ENCODE results near the gene MITF.

MITF gene

DNA sequence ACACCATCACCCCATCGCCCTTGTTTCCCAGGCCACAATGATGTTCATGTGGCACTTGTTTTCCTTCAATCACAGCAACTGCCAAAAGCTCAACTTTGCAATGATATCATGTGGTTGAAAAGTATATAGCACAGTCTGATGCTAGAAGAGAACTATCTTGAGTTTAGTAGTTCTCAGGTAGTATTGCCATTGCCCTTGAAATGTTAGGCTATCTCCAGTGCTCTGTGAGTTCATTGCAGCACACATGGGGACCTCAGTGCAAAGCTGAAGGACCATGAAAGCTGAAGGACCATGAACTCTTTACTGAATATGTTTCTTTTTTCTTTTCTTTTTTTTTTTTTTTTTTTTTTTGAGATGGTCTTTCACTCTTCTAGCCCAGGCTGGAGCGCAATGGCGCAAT lies 224.4 kb downstream of the MITF start:
- H3K4me3 ChIP-seq (replicated peaks; ENCODE audit: insufficient read depth, low read length) = no peak overlapping the region
- no peak overlapping the region for H3K27ac ChIP-seq (replicated peaks)
- no peak for DNase-seq (ENCODE audit: low read depth in 1 of 2, low spot score in 1 of 2)
- TF ChIP-seq GABPA (IDR thresholded peaks at IDR 0.05; ENCODE audit: low read depth) = no peak
- TF ChIP-seq, protein P1, sequence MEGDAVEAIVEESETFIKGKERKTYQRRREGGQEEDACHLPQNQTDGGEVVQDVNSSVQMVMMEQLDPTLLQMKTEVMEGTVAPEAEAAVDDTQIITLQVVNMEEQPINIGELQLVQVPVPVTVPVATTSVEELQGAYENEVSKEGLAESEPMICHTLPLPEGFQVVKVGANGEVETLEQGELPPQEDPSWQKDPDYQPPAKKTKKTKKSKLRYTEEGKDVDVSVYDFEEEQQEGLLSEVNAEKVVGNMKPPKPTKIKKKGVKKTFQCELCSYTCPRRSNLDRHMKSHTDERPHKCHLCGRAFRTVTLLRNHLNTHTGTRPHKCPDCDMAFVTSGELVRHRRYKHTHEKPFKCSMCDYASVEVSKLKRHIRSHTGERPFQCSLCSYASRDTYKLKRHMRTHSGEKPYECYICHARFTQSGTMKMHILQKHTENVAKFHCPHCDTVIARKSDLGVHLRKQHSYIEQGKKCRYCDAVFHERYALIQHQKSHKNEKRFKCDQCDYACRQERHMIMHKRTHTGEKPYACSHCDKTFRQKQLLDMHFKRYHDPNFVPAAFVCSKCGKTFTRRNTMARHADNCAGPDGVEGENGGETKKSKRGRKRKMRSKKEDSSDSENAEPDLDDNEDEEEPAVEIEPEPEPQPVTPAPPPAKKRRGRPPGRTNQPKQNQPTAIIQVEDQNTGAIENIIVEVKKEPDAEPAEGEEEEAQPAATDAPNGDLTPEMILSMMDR (IDR thresholded peaks at IDR 0.05; ENCODE audit: insufficient read depth, low read length) = no peak
- H3K27me3 ChIP-seq (ENCODE audit: insufficient read depth, poor library complexity, severe bottlenecking) = no peaks in the 10 kb centered on the region

DNA sequence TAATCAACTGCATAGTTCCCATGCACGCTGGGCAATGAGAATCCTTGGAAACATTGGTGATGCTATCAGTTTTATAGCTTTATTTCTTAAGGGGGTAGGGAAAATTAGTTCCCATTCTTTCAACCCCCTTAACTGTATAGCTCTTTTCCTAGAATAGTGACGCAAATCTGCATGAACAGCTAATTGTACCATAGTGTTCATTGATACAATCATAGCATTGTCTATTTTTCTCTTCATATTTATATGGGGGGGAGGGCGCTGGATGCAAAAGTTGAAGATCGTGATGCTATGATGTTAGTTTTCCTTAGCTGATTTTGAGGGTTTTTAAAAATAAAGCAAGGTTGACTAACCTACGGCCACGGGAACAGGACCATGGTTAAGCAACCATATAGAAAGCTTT lies 227.9 kb downstream of the MITF start:
- H3K27me3 ChIP-seq (ENCODE audit: insufficient read depth, poor library complexity, severe bottlenecking) = no peaks in the 10 kb centered on the region
- no peak for DNase-seq (ENCODE audit: low read depth in 1 of 2, low spot score in 1 of 2)
- no peak overlapping the region for H3K4me3 ChIP-seq (replicated peaks; ENCODE audit: insufficient read depth, low read length)
- no peak for TF ChIP-seq GABPA (IDR thresholded peaks at IDR 0.05; ENCODE audit: low read depth)
- TF ChIP-seq, protein P2, sequence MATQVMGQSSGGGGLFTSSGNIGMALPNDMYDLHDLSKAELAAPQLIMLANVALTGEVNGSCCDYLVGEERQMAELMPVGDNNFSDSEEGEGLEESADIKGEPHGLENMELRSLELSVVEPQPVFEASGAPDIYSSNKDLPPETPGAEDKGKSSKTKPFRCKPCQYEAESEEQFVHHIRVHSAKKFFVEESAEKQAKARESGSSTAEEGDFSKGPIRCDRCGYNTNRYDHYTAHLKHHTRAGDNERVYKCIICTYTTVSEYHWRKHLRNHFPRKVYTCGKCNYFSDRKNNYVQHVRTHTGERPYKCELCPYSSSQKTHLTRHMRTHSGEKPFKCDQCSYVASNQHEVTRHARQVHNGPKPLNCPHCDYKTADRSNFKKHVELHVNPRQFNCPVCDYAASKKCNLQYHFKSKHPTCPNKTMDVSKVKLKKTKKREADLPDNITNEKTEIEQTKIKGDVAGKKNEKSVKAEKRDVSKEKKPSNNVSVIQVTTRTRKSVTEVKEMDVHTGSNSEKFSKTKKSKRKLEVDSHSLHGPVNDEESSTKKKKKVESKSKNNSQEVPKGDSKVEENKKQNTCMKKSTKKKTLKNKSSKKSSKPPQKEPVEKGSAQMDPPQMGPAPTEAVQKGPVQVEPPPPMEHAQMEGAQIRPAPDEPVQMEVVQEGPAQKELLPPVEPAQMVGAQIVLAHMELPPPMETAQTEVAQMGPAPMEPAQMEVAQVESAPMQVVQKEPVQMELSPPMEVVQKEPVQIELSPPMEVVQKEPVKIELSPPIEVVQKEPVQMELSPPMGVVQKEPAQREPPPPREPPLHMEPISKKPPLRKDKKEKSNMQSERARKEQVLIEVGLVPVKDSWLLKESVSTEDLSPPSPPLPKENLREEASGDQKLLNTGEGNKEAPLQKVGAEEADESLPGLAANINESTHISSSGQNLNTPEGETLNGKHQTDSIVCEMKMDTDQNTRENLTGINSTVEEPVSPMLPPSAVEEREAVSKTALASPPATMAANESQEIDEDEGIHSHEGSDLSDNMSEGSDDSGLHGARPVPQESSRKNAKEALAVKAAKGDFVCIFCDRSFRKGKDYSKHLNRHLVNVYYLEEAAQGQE (IDR thresholded peaks at IDR 0.05; ENCODE audit: insufficient replicate concordance, low read depth) = no peak
- TF ChIP-seq, protein P1 (IDR thresholded peaks at IDR 0.05; ENCODE audit: insufficient read depth, low read length) = no peak
- no peak for TF ChIP-seq SPI1 (IDR thresholded peaks at IDR 0.05; ENCODE audit: borderline replicate concordance, low read depth)
- TF ChIP-seq POLR2AphosphoS5 (IDR thresholded peaks at IDR 0.05; ENCODE audit: low read depth) = no peak
- no peak overlapping the region for H3K27ac ChIP-seq (replicated peaks)

DNA sequence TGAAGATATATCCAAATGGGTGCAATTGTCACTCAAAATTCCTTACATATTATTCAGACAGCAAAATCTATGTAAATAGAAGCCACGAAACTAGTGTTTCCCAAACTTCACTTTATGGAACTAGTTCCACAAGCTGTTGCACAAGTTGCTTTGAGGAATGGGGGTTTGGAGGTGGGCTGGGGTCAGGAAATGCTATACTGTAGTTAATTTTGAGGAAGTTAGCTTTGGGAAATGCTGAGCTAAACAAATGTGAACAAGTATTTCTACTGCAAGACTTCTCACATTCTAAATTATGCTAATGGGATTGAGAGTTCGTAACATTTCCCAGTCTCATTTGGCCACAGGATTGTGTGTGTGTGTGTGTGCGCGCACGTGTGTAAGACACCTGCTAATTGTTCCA lies 231.6 kb downstream of the MITF start:
- no peaks in the 10 kb centered on the region for H3K27me3 ChIP-seq (ENCODE audit: insufficient read depth, poor library complexity, severe bottlenecking)
- TF ChIP-seq POLR2AphosphoS5 (IDR thresholded peaks at IDR 0.05; ENCODE audit: low read depth) = no peak
- TF ChIP-seq, protein P2 (IDR thresholded peaks at IDR 0.05; ENCODE audit: insufficient replicate concordance, low read depth) = no peak
- TF ChIP-seq, protein P1 (IDR thresholded peaks at IDR 0.05; ENCODE audit: insufficient read depth, low read length) = no peak
- TF ChIP-seq SPI1 (IDR thresholded peaks at IDR 0.05; ENCODE audit: borderline replicate concordance, low read depth) = no peak
- no peak for TF ChIP-seq GABPA (IDR thresholded peaks at IDR 0.05; ENCODE audit: low read depth)
- DNase-seq (ENCODE audit: low read depth in 1 of 2, low spot score in 1 of 2) = no peak
- H3K27ac ChIP-seq (replicated peaks) = no peak overlapping the region
- no peak overlapping the region for H3K4me3 ChIP-seq (replicated peaks; ENCODE audit: insufficient read depth, low read length)

DNA sequence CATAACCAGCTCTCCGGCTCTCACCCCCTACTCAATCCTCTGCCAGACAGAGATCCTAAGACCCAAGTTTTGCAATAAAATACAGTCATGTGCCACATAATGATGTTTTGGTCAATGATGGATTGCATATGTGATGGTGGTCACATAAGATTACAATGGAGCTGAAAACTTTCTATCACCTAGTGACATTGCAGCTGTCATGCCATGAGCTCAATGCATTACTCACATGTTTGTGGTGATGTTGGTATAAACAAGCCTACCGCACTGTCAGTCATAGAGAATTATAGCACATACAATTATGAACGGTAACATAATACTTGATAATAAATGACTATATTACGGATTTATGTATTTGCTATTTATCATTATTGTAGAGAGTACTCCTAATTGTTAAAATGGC lies 233.4 kb downstream of the MITF start:
- TF ChIP-seq GABPA (IDR thresholded peaks at IDR 0.05; ENCODE audit: low read depth) (no peak), SPI1 (IDR thresholded peaks at IDR 0.05; ENCODE audit: borderline replicate concordance, low read depth) (no peak), POLR2AphosphoS5 (IDR thresholded peaks at IDR 0.05; ENCODE audit: low read depth) (no peak)
- TF ChIP-seq, protein P2 (IDR thresholded peaks at IDR 0.05; ENCODE audit: insufficient replicate concordance, low read depth) = no peak
- TF ChIP-seq, protein P1 (IDR thresholded peaks at IDR 0.05; ENCODE audit: insufficient read depth, low read length) = no peak
- Histone ChIP-seq H3K27ac (replicated peaks) (no peak overlapping the region), H3K27me3 (ENCODE audit: insufficient read depth, poor library complexity, severe bottlenecking) (no peaks in the 10 kb centered on the region), H3K4me3 (replicated peaks; ENCODE audit: insufficient read depth, low read length) (no peak overlapping the region)
- DNase-seq (ENCODE audit: low read depth in 1 of 2, low spot score in 1 of 2) = no peak
